Omental fat pad (tissue), 4 donors: Measurements from ENCODE around the gene C5orf58. TPM values are rescaled to one million over a fixed set of nuclear protein-coding genes. Genes with fewer than 3 reads are reported as not detected.
"Not testable (repeated sequence)": the region's sequence is repeated elsewhere in the genome, so short reads cannot be mapped to it uniquely, and the experiment has no call there.

Experiments
- ATAC-seq: fragments of 150-250 bp; one replicate; pipeline ENCODE4 v1.9.1; 2016; ENCODE audit warnings: mild to moderate bottlenecking, moderate library complexity; ENCODE audit not compliant: low FRiP score
- DNase-seq: peaks from one replicate; pipeline ENCODE4 v3.0.0-alpha.2; 2019; ENCODE audit warnings: low spot score
- total RNA-seq, 4 donors: library from RNA; depleted of rRNA; stranded (reverse); fragments of >200 nt; gene quantifications; one replicate each; pipeline ENCODE4 v1.1.0, GENCODE V29; 2016
- TF ChIP-seq, protein P1 (sequence below), 3 donors: fragments of 450-650 bp; IDR thresholded peaks; one replicate each; pipeline ENCODE4 v1.5.1; 2016 to 2017; ENCODE audit warnings: antibody characterized with exemption in 3 of 3, mild to moderate bottlenecking in 3 of 3, moderate library complexity in 2 of 3

The C5orf58 gene
- total RNA-seq, 4 donors from 2014 or later, result not detected

DNA sequence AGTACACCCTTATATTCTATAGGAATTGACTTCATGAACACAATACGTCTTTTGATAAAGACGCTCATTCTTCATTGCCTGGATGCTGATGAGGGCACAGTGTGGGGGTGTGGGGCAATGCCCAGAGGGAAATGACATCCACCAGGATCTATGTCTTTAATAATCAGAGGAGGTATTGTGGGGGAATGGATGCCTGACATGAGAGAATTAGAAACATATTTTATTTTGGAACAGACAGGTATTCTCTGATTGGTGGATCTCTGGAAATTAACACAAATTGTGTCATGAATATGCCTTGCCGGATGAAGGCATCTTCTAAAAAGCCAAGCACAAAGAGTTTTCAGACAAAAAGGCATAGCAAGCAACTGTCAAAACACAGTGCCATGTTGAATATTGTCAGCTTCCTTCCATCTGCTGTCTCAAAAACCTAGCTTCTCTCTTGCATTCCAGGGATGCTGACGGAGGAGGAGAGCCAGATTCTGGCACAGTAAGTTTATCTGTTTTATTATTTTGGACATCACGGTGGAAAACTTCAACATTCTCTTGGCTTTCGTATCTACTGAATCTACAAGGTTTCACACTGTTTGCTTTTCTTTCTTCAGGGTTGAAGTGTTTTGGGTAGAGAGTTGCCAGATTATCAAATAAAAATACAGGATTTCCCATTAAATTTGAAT lies 3.9 kb upstream of the C5orf58 start:
- TF ChIP-seq, protein P1, sequence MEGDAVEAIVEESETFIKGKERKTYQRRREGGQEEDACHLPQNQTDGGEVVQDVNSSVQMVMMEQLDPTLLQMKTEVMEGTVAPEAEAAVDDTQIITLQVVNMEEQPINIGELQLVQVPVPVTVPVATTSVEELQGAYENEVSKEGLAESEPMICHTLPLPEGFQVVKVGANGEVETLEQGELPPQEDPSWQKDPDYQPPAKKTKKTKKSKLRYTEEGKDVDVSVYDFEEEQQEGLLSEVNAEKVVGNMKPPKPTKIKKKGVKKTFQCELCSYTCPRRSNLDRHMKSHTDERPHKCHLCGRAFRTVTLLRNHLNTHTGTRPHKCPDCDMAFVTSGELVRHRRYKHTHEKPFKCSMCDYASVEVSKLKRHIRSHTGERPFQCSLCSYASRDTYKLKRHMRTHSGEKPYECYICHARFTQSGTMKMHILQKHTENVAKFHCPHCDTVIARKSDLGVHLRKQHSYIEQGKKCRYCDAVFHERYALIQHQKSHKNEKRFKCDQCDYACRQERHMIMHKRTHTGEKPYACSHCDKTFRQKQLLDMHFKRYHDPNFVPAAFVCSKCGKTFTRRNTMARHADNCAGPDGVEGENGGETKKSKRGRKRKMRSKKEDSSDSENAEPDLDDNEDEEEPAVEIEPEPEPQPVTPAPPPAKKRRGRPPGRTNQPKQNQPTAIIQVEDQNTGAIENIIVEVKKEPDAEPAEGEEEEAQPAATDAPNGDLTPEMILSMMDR (IDR thresholded peaks at IDR 0.05), result no peak
- no peak for DNase-seq
- no peak for ATAC-seq

DNA sequence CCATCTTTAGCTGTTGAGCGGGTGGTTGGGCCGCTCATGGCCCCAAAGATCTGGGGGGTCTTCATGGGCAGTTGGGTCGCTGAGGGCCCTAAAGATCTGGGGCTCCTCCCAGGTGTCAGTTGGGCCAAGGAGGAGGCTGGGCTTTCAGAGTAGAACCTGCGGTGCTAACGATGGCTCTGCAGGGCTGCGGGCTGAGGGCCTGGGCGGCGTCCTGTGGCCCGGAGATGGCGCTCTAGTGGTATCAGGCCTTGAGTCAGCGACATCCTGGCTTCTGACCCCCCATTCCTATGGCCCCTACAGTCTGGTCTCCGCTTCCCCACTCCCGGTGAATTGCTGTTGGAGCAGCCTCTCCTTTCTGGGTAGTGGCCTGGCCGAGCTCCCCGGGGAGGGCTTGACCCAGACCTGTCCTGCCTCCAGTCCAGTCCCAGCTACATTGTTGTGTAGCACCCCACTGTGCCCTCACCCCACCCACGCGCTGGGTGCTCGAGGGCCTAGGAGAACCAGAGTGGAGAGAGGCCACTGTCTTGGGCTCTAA lies 640 bp downstream of the C5orf58 start:
- DNase-seq, result no peak
- TF ChIP-seq, protein P1 (IDR thresholded peaks at IDR 0.05), result no peak
- no peak for ATAC-seq

DNA sequence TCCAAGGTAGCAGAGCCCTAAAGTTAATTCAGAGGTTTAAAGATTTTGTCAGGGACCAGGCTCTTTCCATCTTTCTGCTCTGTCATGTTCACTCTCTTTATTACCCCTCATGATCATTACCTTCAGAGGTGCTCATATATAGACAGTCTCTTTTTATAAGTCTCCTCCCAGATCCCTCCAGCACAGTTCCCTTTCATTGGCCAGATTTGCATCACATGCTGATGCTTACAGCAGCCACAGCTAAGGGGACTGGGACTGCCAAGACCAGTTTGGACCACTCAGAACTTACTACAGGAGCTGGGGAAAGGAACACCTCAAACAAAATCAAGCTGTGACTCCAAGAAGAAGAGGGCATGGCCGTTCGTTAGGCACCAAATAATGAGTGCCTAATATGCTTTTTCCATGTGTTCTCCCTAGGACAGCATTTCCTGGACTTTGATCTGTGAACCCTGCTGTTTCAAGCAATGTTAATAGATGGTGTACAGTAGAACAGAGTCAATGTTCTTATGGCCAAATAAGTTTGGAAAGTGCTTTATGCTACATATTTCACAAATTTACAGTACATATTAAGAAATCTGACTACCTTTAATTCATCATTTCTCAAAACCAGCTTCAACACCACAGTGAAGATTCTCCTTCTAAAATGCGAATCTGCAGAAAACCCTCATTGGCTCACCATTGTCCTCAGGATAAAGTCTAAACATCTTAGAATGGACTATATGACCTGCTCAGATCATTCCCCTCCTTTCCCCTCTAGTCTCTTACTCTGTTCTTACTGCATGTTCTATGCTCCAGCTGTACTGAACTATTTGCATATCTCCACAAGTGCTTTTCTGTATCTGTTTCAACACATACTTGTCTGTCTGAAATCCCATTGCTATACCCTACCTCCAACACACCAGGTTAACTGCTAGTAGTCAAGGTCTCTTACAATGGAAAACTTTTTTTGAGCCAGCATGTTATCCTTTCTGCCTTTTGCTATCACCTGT lies 3.4 kb downstream of the C5orf58 start:
- DNase-seq (no peak), ATAC-seq (no peak)

DNA sequence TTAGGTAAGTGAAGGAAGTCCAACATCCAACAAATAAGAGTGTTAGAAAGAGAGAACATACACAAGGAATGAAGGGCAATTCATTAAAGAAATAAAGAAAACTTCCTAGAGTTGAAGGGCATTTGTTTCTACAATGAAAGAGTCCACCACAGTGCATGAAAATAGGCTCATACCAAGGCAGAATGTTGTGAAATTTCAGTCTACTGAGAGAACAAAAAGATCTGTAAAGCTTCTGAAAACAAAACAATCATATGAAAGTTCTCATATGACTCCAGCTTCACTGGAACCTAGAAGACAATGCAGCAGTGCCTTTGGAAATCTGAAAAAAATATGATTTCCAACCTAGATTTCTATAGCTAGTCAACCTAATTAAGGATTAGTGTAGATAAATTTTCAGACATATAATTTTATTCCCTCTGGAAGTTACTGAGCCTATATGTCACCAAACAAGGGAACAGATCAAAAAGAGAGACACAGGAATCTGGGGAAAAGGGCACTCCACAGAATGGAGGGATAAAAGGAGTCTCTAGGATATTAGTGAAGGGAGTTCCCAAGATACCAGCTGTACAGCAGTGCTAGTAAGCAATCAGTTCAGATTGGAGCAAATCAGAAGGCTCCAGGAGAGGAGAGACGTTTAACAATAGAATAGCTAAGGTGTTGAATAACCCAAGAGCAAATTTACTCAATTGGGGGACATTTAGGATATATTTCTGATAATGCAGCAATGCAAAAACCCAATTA lies 5.8 kb downstream of the C5orf58 start:
- DNase-seq (no peak), ATAC-seq (no peak)
- TF ChIP-seq, protein P1 (IDR thresholded peaks at IDR 0.05), result no peak

More for the DNA sequence above, 3.4 kb downstream of the C5orf58 start:
- TF ChIP-seq, protein P1 (IDR thresholded peaks at IDR 0.05), result no peak

DNA sequence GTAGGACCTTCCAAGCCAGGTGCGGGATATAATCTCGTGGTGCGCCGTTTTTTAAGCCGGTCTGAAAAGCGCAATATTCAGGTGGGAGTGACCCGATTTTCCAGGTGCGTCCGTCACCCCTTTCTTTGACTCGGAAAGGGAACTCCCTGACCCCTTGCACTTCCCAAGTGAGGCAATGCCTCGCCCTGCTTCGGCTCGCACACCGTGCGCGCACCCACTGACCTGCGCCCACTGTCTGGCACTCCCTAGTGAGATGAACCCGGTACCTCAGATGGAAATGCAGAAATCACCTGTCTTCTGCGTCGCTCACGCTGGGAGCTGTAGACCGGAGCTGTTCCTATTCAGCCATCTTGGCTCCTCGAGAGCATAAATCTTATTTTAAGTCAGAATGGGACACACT lies 12.7 kb downstream of the C5orf58 start:
- ATAC-seq, DNase-seq: not testable (repeated sequence)

DNA sequence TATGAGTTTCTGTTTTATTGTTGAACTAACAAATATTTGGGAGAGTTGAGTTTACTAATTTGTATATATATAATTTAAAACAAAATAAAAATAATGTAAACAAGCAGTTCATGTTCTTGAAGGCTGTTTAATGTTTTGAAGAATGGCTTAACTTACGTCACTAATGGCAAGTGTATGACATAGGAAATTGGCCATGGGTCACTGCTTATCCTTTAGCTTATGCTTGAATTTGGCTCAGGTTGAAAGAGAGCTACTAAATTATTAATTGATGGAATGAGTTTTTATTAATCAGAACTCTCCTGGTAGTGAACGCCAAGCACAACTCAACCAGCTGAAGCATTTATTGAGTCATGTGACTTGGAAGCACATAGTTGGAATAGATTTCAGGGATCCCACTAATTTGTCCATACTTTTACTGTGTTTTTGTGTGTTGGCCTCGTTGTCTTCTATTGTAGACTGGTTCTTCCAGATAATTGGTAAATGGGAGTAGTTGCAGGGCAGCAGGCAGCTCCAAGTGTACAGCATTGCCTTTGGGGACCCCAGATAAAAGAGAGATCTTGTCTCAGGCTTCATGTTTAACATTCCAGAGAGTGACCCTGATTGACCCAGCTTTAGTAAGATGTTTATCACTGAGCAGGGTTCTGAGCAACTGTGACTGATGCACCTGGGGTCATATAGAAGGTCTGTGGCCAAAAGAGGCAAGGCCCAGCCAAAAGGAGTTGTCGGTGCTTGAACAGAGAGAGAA lies 13.5 kb downstream of the C5orf58 start:
- no peak for DNase-seq
- TF ChIP-seq, protein P1 (IDR thresholded peaks at IDR 0.05), result no peak
- no peak for ATAC-seq
